Measurements from ENCODE around the gene SYNDIG1.

Gene SYNDIG1

DNA sequence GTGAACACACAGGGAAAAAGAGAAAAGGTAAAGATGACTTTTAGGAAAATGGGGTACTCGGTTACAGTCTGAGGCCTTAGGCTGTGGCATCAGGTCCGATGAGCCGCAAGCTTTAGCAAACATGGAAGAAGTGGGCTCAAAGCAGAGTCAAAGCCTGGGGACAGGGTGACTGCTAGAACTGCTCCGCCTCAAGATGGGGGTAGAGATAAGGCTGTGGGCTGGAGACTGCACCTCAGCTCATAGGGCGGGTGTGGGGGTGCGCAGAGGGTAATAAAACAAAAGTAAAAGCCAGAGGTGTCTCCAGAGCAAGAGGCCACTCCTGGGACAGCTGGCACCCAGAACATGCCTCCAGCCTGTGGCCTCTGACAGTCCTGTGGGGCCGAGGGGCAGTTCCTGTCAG is 21.3 kb upstream of the SYNDIG1 start:
- no peak for DNase-seq

DNA sequence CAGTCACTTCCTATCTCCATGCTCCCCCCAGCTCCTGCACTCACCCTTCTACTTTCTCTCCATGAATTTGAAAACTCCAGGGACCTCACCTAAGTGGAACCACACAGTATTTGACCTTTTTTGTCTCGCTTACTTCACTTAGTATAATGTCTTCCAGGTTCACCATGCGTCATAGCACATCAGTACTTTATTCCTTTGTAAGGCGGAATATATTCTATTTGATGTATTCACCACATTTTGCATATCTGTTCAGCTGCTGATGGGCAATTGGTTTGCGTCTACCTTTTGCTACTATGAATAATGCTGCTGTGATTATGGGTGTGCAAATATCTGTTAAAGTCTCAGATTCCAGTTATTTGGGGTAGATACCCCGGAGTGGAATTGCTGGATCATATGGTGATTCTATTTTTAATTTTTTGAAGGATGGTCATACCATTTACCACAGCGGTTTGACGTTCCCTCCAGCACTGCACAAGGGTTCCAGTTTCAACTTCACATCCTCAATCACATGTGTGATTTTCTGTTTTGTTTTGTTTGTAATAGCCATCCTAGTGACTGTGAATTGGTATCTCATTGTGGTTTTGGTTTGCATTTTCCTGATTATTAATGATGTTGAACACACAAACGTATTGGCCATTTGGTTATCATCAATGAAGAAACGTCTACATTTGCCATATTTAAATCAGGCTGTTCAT is 20.3 kb upstream of the SYNDIG1 start:
- DNase-seq: no peak

DNA sequence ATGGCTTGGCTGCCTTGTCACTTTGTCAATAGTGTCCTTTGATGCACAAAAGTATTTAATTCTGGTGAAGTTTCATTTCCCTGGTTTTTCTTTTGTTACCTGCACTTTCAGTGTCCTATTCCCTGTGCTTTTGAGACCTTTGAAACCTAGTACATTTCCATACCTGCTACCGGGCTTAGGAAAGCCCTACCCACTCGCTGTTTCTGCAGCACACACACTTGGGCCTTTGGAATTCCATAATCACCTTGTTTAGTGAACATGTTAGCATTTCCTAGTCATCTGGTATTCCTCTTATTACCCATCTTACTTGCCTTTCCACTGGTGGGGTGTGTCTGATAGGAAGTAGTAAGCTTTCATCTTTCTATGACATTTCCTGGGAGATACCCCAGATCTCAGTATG is 19.3 kb upstream of the SYNDIG1 start:
- no peak for DNase-seq

DNA sequence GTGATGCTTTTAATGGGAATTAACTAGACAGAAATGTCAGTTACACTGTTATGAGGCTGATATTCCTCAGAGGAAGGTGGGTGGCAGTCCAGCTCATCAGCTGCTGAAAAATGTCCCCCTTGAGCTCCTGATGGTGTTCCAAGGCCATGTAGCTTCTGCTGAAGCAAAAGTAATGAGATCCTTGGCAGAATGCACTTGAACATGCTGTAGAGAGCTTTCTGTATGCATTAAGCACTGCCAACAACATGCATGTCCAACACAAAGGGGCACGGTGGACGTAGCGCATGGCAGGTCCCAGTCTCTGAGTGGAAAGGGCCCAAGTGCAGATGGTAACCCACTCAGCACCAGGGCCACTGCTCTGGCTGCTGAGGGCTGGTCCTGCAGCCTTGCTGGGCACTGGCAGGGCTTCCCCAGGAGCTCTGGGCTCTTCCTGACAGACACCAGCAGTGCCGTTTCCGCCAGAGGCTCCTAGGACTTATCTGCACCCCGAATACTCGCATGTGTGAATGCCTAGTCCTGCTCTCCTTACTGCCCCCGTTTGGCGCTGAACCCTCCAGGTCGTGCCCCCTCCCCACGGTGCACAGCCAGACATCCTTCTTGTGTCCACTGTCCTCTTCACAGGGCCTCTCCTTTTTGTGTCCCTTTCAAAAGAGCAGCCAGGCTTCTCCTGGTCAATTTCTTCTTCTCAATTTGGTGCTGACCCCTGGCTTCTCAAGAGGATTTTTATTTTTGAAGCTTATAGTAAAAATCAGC is 18.6 kb upstream of the SYNDIG1 start:
- DNase-seq: no peak

DNA sequence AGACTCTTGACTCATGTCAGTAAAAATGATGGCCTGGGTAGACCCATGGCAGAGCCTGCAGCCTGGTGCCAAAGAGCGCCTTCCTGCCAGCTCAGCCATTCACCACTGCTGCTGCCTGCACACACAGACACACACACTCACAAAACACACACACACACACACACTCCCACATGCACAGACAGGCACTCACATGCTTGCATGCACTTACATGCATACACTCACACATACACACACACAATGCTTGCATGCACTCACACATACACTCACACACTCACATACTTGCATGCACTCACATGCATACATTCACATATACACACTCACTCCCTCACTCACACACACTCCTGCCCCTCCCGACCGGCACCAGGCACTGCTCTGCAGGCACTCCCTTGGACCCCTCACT is 18.0 kb upstream of the SYNDIG1 start:
- DNase-seq: no peak

DNA sequence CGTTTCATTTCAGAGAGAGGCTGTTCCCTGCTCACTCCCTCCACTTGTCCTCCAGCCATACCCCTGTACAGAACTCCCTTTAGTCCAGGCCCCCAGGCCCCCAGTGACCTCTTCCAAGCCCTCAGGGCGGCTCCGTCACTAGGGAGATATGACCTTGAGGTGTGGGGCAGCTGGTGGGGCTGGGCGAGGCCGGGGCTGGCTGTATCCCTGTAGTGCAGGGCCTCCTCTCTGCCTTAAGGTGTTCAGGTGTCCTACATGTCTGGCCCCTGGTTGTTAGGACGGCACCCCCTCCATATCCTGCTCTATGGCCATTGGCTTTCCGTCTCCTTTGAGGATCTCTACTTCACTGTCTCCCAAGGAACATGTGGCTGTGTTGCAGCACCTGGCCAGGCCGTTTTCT is 17.4 kb upstream of the SYNDIG1 start:
- DNase-seq: no peak

DNA sequence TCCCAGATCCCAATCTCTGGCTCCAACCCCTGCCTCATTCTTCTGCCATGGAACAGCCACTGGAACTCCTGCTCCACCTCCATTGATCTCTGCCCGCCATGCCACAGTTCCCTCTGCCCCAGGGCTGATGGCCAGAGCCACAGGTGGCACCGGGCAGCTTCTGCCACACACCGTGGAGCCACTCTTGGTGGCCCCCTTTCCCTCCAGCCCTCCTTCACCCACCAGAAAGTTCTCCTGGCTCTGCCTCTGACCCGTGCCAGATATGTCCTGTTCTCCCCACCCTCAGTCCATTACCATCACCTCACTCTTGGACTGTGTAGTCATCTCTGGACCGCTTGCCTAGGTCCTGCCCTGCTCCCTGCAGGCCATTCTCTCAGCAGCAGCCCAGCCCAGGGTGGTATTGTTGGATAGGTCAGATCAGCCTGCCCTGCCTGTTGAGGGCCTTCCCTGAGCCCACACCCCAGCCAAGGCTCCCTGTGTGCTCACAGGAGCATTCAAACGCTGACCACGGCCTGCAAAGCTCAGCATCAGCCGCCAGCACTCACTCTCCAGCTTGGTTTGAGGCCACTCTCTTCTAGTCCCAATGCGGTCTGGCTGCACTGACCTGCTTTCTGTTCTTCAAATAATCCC is 16.8 kb upstream of the SYNDIG1 start:
- DNase-seq: no peak

DNA sequence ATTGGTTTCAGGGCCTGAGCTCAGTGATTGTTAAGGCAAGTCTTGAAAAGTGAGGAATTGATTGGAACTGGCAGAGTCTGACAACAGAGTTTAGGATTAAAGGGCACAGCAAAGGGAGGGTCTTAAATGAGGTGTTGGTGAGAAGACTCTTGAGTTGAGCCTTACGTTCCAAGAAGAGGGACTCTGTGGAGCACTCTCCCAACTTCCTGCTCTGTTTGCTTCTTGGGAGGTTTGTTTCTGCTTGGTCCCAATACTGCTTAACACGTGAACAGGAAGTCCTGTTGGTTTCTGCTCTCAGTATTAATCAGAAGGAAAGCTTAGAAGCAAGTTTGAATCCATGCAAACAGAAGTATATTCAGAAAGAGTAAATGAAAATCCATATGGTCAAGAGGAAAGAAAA is 15.6 kb upstream of the SYNDIG1 start:
- no peak for DNase-seq

DNA sequence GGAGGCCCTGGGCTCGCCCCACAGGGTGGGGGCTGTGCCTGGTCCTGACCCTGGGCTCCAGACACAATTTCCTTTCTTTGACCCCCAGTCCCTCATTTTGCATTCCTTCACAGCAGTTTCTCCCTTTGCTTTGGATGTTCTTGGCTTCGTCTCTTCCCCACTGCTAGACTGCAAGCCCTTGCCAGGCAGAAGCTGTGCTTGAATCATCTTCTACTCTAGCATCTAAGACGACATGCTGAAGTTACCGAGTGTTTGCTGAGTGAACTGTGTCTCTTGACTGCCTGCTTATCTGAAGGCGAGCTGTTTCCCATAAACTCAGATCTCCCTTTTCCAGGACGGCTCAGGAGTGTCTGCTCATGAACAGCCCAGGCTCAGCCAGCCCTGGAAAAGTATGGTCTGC is 14.3 kb upstream of the SYNDIG1 start:
- DNase-seq: no peak

DNA sequence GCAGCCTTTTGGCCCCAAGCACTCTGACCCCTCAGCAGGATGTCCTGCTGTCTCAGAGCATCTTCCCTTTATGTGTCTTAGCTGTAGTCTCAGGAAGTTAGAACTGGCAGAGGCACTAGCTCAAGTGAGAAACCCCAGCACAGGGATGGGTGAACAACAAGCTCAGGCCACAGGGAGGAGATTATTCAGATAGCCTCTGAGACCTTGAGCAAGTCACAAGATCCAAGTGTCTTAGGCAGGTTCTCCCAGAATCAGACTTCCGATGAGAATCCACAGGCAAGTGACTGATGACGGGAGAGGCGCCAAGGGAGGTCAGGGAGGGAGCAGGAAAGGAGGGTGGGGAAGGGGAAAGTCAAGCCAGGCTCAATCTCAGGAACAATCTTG is 13.0 kb upstream of the SYNDIG1 start:
- no peak for DNase-seq

DNA sequence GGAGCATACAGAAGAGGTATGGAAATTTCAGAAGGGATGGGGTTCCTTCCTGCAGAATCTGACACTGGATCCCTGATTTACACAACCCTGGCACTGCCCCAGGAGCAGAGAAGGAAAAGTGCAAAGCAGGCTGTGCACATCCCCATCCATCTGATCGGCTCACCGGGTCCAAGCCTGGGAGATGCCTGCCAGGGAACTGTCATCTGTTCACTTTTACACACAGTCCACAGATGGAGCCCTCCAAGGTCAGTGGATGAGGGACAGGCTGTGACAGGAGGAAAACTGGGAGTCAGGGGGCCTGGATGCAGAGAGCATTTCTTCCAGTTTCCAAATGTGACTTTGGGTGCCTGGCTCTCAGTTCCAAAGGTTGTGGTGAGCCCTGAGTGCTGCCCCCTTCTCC is 11.0 kb upstream of the SYNDIG1 start:
- DNase-seq: no peak

DNA sequence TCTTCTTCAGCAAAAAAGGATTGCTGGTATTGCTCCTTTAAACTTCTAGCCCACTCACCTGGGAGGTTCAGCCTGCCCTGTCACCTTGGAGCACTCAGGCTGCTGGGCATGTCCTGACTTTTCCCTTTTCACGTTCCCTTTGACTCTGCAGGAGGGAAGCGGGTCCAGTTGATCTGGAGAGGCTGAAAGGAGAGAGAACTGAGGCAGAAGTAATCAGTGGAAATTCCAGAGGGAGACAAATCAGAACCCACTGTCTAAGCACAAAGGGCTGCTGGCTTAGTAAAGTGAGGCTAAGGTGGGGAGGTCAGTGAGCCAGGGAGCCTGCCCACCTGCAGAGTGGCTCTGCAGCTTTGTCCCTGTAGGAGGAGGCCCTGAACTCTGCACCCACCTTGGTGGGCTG is 9.7 kb upstream of the SYNDIG1 start:
- no peak for DNase-seq

DNA sequence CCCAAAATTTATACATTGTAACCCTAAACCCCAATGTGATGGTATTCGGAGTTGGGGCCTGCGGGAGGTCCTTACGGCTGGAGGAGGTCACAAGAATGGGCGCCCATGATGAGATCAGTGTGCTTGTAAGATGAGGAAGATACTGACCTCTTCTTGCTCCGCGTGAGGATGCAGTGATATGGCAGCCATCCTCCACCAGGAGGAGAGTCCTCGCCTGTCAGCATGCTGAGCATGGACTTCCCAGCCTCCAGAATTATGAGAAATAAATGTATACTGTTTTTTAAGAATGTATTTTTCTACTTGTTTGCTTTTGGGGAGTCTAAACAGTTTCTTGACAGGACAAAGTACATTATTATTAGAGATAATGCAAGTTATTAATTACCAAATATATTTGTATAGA is 8.7 kb upstream of the SYNDIG1 start:
- no peak for DNase-seq

DNA sequence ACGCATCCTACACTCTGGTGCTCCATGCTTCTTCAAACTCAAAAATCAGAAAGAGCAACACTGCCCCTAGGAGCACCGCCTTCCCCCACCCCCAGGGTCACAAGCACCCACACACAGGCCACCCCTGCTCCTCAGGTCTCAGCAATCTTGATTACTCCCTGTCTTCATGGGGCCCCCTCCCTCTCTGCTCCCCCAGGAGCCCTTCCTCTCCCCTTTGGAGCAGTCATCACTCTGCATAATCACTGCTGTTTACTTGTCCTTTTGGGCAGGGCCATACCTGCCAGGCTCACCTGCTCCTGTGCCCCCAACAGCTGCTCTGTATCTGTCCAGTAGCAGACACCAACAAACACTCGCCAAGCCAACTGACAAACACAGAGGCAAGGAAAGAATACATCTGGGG is 7.6 kb upstream of the SYNDIG1 start:
- no peak for DNase-seq

DNA sequence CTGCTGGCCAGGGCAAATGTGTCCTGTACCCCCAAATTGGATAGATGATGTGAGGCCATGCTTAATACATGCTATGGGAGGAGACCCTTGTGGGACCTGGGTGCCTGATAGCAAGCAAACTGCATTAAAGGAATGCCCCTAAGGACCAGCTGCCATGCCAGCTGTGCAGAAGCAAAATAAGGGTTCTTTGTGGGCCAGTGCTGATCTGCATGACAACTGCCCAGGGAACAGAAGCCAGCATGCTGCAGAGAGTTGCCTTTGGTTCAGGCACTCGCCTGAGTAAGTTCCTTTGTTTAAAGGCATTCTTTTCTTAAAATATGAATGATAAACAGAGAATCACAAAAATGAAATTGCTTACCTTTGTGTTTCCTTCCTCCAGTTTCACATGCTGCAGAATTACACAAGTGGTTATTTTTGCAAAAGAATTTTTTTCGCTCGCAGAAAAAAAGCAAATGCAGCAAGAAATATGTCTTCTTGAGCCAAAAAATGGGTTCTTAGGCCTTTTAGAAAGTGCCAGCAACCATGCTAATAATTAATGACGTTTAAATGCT is 6.9 kb upstream of the SYNDIG1 start:
- no peak for DNase-seq

DNA sequence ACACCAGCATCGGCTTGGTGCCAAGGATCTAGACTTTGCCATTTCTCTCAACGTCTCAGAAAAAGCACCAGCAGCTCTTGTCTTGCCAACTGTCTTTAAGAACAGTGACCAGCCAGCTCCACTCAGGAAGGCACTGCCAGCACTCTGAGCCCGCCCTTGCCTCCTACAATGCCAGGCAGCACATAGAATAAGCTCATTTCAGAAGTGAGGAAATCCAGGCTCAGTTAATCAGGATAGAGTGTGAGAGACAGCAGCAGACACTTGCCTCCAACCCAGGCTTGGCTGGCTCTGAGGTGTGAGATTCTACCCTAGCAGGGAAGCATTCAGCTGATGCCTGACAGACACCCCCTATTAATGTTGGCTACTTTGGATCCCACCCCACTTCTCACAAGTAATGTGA is 4.3 kb upstream of the SYNDIG1 start:
- no peak for DNase-seq

DNA sequence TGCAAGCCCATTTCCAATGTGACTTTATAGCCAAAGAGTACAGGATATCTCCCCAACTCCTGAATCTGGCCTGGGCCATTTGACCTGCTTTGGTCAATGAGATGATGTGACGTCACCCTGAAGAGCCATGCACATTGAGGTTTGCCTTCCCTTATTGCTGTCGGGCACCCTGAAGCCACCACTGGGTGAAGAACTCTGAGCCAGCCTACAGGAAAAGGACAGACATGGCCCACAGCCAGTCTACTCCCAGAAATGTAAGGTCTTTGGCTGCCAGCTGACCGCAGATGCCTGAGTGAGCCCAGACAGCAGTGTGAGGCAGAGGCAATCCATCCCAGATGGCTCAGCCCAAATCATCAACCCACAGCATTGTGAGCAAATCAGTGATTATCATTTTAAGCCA is 3.7 kb upstream of the SYNDIG1 start:
- DNase-seq: no peak

DNA sequence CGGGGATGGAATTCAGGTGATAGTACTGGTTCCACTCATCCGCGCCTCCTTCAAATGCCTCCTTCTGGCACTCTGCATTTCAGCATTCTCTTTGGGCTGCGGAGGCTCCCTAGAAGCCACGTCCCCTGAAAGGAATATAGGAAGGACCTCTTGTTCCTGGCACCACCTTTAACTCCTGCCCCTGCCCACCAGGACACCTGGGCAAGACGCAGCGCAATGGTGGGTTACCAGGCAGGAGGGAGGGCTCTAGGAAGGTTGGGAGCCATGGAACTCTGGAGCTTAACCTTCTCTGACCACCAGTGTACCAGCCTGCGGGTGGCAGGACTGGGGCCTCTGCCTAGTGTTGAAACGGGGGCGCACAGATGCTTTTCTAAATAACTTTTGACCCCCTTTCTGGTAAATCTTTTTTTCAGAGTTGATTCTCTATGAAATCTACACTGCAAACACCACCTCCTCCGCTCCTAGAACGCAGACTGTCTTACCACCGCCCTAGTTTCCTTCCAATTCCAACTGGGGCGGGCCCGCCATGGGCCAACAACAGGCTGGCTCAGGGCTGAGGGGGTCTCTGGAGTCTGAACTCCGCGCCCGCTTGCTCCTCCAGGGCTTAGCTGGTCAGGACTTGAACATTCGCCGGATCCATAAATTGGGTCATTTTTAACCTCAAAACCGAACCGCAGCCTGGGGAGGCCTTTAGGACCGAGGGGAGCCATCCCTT is 871 bp upstream of the SYNDIG1 start:
- DNase-seq: no peak

DNA sequence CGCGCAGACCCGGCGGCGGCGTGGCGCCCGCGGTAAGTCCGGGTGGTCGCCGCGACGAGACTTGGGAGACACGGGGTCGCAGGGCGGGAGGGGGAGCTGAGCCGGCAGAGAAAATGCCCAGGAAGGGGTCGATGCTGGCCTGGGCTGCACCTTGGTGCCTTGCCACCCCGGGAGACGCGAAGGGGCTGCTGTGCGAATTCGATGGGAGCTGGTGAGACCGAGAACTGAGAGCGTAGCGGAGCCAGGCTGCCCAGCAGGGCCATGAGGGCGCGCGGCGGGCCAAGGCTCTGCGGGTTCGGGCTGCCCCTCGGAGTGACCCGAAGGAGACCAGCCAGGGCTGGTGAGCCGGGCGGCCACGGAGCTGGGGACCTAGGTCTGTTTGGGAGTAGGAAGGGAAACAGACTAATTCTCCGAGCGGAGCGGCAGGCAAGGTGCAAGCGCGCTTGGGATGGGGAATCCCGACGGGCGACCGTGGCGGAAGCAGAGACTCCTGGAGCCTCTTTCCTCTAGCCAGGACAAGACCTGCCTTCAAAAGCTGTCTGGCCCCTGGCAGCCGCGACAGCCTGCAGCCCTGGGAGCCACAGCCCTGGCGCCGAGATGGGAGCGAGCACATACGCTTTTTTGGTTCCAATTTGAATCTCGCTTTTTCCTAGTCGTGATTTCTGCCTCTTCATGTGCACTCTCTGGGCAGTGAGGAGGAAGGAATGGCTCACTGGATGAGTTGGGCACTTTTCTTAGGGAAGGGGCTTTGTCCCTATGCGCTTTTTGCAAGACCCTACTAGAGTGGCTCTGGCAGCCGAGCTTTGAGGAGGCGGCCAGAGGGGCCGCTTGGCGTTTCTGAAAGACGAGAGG is 691 bp downstream of the SYNDIG1 start:
- DNase-seq: no peak

DNA sequence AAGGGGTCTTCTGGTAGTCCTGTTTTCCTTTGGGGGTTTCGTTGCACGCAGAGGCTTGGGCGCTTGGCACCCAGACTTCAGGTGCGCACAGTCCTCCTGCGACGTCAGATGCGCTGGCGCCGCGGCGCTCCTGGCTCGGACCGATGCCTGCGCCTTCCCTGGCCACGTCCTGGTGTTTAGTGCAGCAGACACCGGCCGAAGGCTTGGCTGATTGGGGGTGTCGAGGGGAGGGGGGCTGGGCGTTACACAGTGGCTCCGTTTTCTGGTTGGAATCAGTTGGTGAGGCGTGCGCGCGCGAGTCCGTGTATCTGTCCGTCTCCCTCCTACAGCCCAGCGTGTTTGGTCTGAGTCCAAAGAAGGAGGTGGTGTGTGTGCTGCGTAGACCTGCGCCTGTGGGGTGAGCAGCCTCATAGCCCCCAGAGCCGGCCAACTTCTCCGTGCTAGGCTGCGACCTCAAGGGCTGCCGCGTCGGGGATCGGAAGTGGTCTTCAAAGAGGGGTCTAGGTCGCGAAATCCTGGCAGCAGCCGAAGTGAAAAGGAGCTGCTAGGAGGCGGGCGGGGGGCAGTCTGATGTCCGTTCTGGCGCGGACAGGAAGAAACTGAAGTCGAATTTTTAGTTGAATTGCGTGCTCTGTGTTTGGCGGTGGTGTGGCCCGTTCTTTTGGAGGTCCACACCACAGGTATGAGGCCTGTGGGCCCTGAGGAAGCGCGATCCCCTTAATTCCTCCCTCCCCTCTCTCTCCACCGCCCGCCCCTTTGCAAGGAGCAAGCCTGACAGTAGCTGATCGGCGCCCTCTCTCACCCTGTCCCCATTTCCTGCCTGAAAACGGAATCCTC is 1.5 kb downstream of the SYNDIG1 start:
- no peak for DNase-seq

DNA sequence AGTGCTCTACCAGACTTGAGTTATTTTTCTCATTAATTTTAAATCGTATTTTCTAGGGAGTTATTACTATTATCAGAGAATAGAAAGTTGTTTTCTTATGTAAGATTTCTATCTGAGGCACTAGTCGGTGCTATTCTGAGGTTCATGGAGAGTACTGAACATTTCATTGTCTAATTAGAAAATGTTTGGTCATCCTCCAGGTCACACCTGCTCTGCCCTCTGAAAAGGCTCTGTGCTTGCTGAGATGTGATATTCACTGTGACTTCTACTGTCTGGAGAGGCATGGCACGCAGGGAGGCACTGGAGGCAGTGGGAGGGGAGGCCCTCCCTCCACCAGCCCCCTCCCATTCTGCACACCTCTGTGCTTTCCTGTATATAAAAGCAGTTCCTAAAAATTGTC is 3.0 kb downstream of the SYNDIG1 start:
- no peak for DNase-seq
